Measurements from ENCODE around the gene U2SURP. TPM values are rescaled to one million over a fixed set of nuclear protein-coding genes. Genes with fewer than 3 reads are reported as not detected.
"Not testable (repeated sequence)": the region's sequence is repeated elsewhere in the genome, so short reads cannot be mapped to it uniquely, and the experiment has no call there.

U2SURP gene
- total RNA-seq, 1 experiment from 2014 or later, result 124 TPM

GRCh38 chr3:142976621-142977398 lies 24.6 kb upstream of the U2SURP start:
- DNase-seq (ENCODE audit: low read depth), result peak; percentile 99

- peak; percentile 69 for DNase-seq (ENCODE audit: low read depth)
Observed at GRCh38 chr3:142977399-142977728, 24.0 kb upstream of the U2SURP start.

GRCh38 chr3:142981108-142981507 lies 20.3 kb upstream of the U2SURP start:
- DNase-seq (ENCODE audit: low read depth), result peak; percentile 46

GRCh38 chr3:142982038-142982773 lies 19.2 kb upstream of the U2SURP start:
- no peak for DNase-seq (ENCODE audit: low read depth)

GRCh38 chr3:142983318-142983717 lies 18.1 kb upstream of the U2SURP start:
- no peak for DNase-seq (ENCODE audit: low read depth)

- DNase-seq (ENCODE audit: low read depth), result no peak
Observed at GRCh38 chr3:142984255-142984654, 17.1 kb upstream of the U2SURP start.

GRCh38 chr3:142987080-142987700 lies 14.2 kb upstream of the U2SURP start:
- DNase-seq (ENCODE audit: low read depth), result peak; percentile 66

GRCh38 chr3:142987707-142988106 lies 13.7 kb upstream of the U2SURP start:
- DNase-seq (ENCODE audit: low read depth), result no peak

GRCh38 chr3:142988221-142988620 lies 13.1 kb upstream of the U2SURP start:
- not testable (repeated sequence) for DNase-seq (ENCODE audit: low read depth)

GRCh38 chr3:142988826-142989225 lies 12.5 kb upstream of the U2SURP start:
- DNase-seq (ENCODE audit: low read depth), result not testable (repeated sequence)

- no peak for DNase-seq (ENCODE audit: low read depth)
Observed at GRCh38 chr3:142990721-142991120, 10.6 kb upstream of the U2SURP start.

- no peak for DNase-seq (ENCODE audit: low read depth)
Observed at GRCh38 chr3:142992323-142992722, 9.0 kb upstream of the U2SURP start.

GRCh38 chr3:142993958-142994442 lies 7.4 kb upstream of the U2SURP start:
- peak; percentile 69 for DNase-seq (ENCODE audit: low read depth)

GRCh38 chr3:142997330-142997729 lies 4.0 kb upstream of the U2SURP start:
- DNase-seq (ENCODE audit: low read depth), result peak; percentile 4

GRCh38 chr3:142998439-142998838 lies 2.9 kb upstream of the U2SURP start:
- DNase-seq (ENCODE audit: low read depth), result no peak

GRCh38 chr3:142999881-143000280 lies 1.5 kb upstream of the U2SURP start:
- DNase-seq (ENCODE audit: low read depth), result peak; percentile 32

- peak; percentile 45 for DNase-seq (ENCODE audit: low read depth)
Observed at GRCh38 chr3:143000528-143000927, 842 bp upstream of the U2SURP start.

GRCh38 chr3:143001034-143001368 lies 369 bp upstream of the U2SURP start:
- DNase-seq (ENCODE audit: low read depth), result no peak

- peak; percentile 57 for DNase-seq (ENCODE audit: low read depth)
Observed at GRCh38 chr3:143002083-143002712, 828 bp downstream of the U2SURP start.

- DNase-seq (ENCODE audit: low read depth), result peak; percentile 9
Observed at GRCh38 chr3:143002727-143003126, 1.4 kb downstream of the U2SURP start.

- DNase-seq (ENCODE audit: low read depth), result no peak
Observed at GRCh38 chr3:143004823-143005222, 3.5 kb downstream of the U2SURP start.

GRCh38 chr3:143010024-143010423 lies 8.7 kb downstream of the U2SURP start:
- no peak for DNase-seq (ENCODE audit: low read depth)
